Measurements from ENCODE around the gene RBMY1J.
"Not testable (repeated sequence)": the region's sequence is repeated elsewhere in the genome, so short reads cannot be mapped to it uniquely, and the experiment has no call there.

Gene RBMY1J

GRCh38 chrY:22403110-22403509, at the start of gene RBMY1J:
TSS of gene RBMY1J (plus strand) at chrY:22403410. CDS start at chrY:22405448, 2,038 bp downstream.
- DNase-seq = not testable (repeated sequence)

- DNase-seq = no peak
These were observed 35.8 kb upstream of the RBMY1J start for GRCh38 chrY:22367416-22367815.

GRCh38 chrY:22370623-22371022, 32.6 kb upstream of the RBMY1J start:
- no peak for DNase-seq

GRCh38 chrY:22373494-22373893, 29.7 kb upstream of the RBMY1J start:
- DNase-seq = no peak

GRCh38 chrY:22444718-22445396, 41.6 kb downstream of the RBMY1J start:
- DNase-seq = not testable (repeated sequence)

GRCh38 chrY:22455522-22455921, 52.3 kb downstream of the RBMY1J start:
- DNase-seq = not testable (repeated sequence)

- not testable (repeated sequence) for DNase-seq
These were observed 58.8 kb downstream of the RBMY1J start for GRCh38 chrY:22461962-22462361.

Measured in SHP77 treated with DMSO at 0.1 percent for 48 hours (cell line).